Nephron (organoid): ENCODE measurements around the gene NFATC2.

Experiments used
- H3K27ac Mint-ChIP-seq, 3 experiments: 2 replicates each; pipeline ENCODE4 v1.8.0; 2020; ENCODE audit warnings: mixed read lengths in 3 of 3, mild to moderate bottlenecking in 2 of 3, moderate library complexity in 1 of 3
- H3K27me3 Mint-ChIP-seq: 2 replicates; pipeline ENCODE4 v1.8.0; 2021; ENCODE audit warnings: low read depth, mild to moderate bottlenecking, moderate library complexity, mixed read lengths
- H3K36me3 Mint-ChIP-seq: 2 replicates; pipeline ENCODE4 v1.8.0; 2020; ENCODE audit warnings: low read depth, mixed read lengths
- H3K4me1 Mint-ChIP-seq: 2 replicates; pipeline ENCODE4 v1.8.0; 2020; ENCODE audit warnings: mixed read lengths
- H3K4me3 Mint-ChIP-seq, 3 experiments: 2 replicates each; pipeline ENCODE4 v1.8.0; 2020; ENCODE audit warnings: mild to moderate bottlenecking in 3 of 3, mixed read lengths in 3 of 3, moderate library complexity in 2 of 3
- H3K9me3 Mint-ChIP-seq: 2 replicates; pipeline ENCODE4 v1.8.0; 2020; ENCODE audit warnings: mixed read lengths
- CTCF ChIP-seq, 3 experiments: fragments of 200-600 bp; sonication (generic); IDR thresholded peaks; one replicate each; pipeline ENCODE4 v1.5.0; 2021; ENCODE audit warnings: antibody characterized with exemption in 3 of 3; ENCODE audit not compliant: unreplicated experiment in 3 of 3

NFATC2 gene

DNA sequence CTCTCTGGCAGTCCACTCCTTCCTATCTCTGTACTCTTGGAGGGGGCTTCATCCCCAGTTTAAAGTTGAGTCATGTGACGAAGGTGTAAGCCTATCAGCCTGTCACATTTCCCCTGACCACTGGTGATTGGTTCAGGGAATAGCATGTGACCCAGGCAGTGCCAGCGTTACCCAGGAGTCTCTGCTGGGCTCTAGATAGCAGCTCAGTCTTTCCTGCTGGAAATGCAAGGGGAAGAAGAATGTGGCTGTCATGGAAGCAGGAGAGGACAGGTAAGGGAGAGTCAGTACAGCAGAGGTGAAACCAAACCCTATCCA, 35.6 kb upstream of the NFATC2 start:
- no peaks in the 10 kb centered on the region for H3K36me3 Mint-ChIP-seq
- no peak for TF ChIP-seq CTCF (IDR thresholded peaks at IDR 0.05; ENCODE audit: unreplicated experiment in 3 of 3)
- no peak overlapping the region for H3K27ac Mint-ChIP-seq
- H3K4me3 Mint-ChIP-seq, result no peak overlapping the region
- H3K9me3 Mint-ChIP-seq, result peaks cover 2% of the 10 kb centered on the region
- no peaks in the 10 kb centered on the region for H3K4me1 Mint-ChIP-seq
- H3K27me3 Mint-ChIP-seq, result peaks cover 3% of the 10 kb centered on the region

- no peak overlapping the region for H3K27ac Mint-ChIP-seq
- H3K4me3 Mint-ChIP-seq, result no peak overlapping the region
- H3K4me1 Mint-ChIP-seq, result no peaks in the 10 kb centered on the region
- H3K27me3 Mint-ChIP-seq, result peaks cover 3% of the 10 kb centered on the region
- no peak for TF ChIP-seq CTCF (IDR thresholded peaks at IDR 0.05; ENCODE audit: unreplicated experiment in 3 of 3)
- H3K9me3 Mint-ChIP-seq, result peaks cover 2% of the 10 kb centered on the region
- no peaks in the 10 kb centered on the region for H3K36me3 Mint-ChIP-seq
These were observed 35.1 kb upstream of the NFATC2 start for GRCh38 chr20:51577432-51578144.

DNA sequence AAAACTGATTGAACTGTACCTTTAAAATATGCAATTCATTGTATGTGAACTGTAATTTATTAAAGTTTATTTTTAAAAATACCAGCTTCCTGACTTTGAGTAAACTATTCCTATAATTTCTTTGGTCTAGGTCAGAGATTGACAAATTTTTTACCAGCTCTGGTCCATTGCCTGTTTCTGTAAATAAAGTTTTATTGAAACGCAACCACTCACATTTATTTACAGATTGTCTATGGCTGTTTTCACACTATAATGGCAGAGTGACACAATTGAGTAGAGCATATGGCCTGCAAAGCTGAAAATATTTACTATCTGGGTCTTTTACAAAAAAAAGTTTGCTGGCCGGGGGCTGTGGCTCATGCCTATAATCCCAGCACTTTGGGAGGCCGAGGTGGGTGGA, 33.0 kb upstream of the NFATC2 start:
- no peak overlapping the region for H3K27ac Mint-ChIP-seq
- H3K27me3 Mint-ChIP-seq, result peaks cover 8% of the 10 kb centered on the region
- H3K36me3 Mint-ChIP-seq, result no peaks in the 10 kb centered on the region
- H3K4me1 Mint-ChIP-seq, result peaks cover 5% of the 10 kb centered on the region
- TF ChIP-seq CTCF (IDR thresholded peaks at IDR 0.05; ENCODE audit: unreplicated experiment in 3 of 3), result no peak
- no peak overlapping the region for H3K4me3 Mint-ChIP-seq
- peaks cover 4% of the 10 kb centered on the region for H3K9me3 Mint-ChIP-seq

- H3K27ac Mint-ChIP-seq, result no peak overlapping the region
- H3K36me3 Mint-ChIP-seq, result no peaks in the 10 kb centered on the region
- H3K27me3 Mint-ChIP-seq, result peaks cover 12% of the 10 kb centered on the region
- TF ChIP-seq CTCF (IDR thresholded peaks at IDR 0.05; ENCODE audit: unreplicated experiment in 3 of 3), result no peak
- peaks cover 5% of the 10 kb centered on the region for H3K9me3 Mint-ChIP-seq
- peaks cover 9% of the 10 kb centered on the region for H3K4me1 Mint-ChIP-seq
- H3K4me3 Mint-ChIP-seq, result no peak overlapping the region
These were observed 31.9 kb upstream of the NFATC2 start for GRCh38 chr20:51574248-51575033.

DNA sequence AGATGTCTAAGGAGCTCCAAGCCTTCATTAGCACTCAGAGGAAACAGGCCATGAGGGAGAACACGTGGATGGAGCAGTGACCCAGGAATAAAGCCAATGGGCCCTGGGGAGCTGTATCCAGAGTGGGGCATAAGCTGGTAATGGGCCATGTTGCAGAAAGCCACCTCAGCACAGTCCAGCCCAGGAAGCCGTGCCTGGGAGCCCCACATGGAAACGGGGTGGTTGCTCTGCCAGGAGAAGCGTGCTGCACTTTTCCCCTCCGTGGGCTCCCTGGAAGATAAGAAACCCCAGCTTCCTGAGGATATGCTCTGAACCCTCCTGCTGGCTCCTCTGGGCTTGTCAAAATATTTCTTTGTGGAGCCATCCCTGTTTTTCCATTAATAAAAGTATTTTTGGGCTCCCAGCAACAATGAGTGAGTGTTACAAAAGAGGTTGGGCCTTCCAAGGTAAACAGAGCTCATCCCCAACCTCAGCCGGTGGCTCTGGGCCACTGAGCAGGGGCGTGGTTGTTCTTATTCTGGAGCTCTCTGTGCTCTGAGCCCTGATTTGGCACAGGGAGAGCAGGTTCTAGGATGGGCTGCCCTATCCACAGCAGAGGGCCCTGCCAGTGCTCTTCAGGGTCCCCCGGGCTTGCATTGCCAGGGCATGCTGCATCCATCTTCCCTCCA, 31.2 kb upstream of the NFATC2 start:
- Mint-ChIP-seq H3K4me3 (no peak overlapping the region), H3K9me3 (peaks cover 7% of the 10 kb centered on the region), H3K36me3 (no peaks in the 10 kb centered on the region), H3K27me3 (peaks cover 17% of the 10 kb centered on the region), H3K4me1 (peaks cover 9% of the 10 kb centered on the region), H3K27ac (no peak overlapping the region)
- no peak for TF ChIP-seq CTCF (IDR thresholded peaks at IDR 0.05; ENCODE audit: unreplicated experiment in 3 of 3)
